GM13977 (cell line): ENCODE data around the gene RABGGTB.
"Not testable (repeated sequence)": the region's sequence is repeated elsewhere in the genome, so short reads cannot be mapped to it uniquely, and the experiment has no call there.

Experiments used
- DNase-seq: peaks from one replicate; pipeline ENCODE4 v3.0.0; 2012; ENCODE audit warnings: low spot score
- CTCF ChIP-seq: IDR thresholded peaks from 2 replicates; pipeline ENCODE4 v1.5.1; 2012; ENCODE audit warnings: mild to moderate bottlenecking, control low read depth; ENCODE audit not compliant: insufficient read depth; ENCODE audit errors: extremely low read depth, missing control alignments
- in situ Hi-C: fragments of 300-500 bp; cut with MboI; formaldehyde crosslinking; loops from one replicate; pipeline ENCODE4 v1.12.0; 2022; ENCODE audit warnings: low sequenced_read_pairs, low pct_unique_long_range_greater_than_20kb, mixed read lengths, inconsistent platforms; ENCODE audit not compliant: unreplicated experiment

Gene RABGGTB

GRCh38 chr1:75785983-75786853, at the start of gene RABGGTB:
RABGGTB (plus strand) TSS chr1:75786256; CDS start chr1:75786272, 16 bp downstream.
- peak; percentile 84 for DNase-seq
- in situ Hi-C loops: no loop called here

GRCh38 chr1:75742047-75742625, 43.9 kb upstream of the RABGGTB start:
- no peak for DNase-seq
- no peak for TF ChIP-seq CTCF
- in situ Hi-C loops: no loop called here

More at GRCh38 chr1:75785983-75786853, at the start of gene RABGGTB:
- no peak for TF ChIP-seq CTCF

- in situ Hi-C loops: no loop called here
- DNase-seq: no peak
- no peak for TF ChIP-seq CTCF
These were observed 40.8 kb upstream of the RABGGTB start for GRCh38 chr1:75745276-75745675.

GRCh38 chr1:75757210-75757609, 28.8 kb upstream of the RABGGTB start:
- in situ Hi-C loops, DNase-seq: not testable (repeated sequence)

GRCh38 chr1:75758543-75758942, 27.5 kb upstream of the RABGGTB start:
- DNase-seq, in situ Hi-C loops: not testable (repeated sequence)

- DNase-seq: no peak
- in situ Hi-C loops: no loop called here
- TF ChIP-seq CTCF: peak; percentile 15
These were observed 21.9 kb upstream of the RABGGTB start for GRCh38 chr1:75764057-75764655.

- in situ Hi-C loops: no loop called here
- TF ChIP-seq CTCF: no peak
- DNase-seq: no peak
These were observed 20.2 kb upstream of the RABGGTB start for GRCh38 chr1:75765697-75766355.
